HFF-Myc (cell line): ENCODE results near the gene SHROOM4.

Experiments
- DNase-seq: peaks from one replicate; pipeline ENCODE4 v3.0.0-alpha.2; 2011; ENCODE audit warnings: low read depth; ENCODE audit errors: extremely low read depth
- H3K4me3 ChIP-seq: replicated peaks from 2 replicates; pipeline ENCODE4 v1.5.1; 2011; ENCODE audit warnings: low read depth, mild to moderate bottlenecking, control low read depth, low read length
- TF ChIP-seq, protein P1 (sequence below): IDR thresholded peaks from 2 replicates; pipeline ENCODE4 v1.5.1; 2012; ENCODE audit warnings: mild to moderate bottlenecking, low read depth, low read length, control low read depth; ENCODE audit errors: missing control alignments

Gene SHROOM4

DNA sequence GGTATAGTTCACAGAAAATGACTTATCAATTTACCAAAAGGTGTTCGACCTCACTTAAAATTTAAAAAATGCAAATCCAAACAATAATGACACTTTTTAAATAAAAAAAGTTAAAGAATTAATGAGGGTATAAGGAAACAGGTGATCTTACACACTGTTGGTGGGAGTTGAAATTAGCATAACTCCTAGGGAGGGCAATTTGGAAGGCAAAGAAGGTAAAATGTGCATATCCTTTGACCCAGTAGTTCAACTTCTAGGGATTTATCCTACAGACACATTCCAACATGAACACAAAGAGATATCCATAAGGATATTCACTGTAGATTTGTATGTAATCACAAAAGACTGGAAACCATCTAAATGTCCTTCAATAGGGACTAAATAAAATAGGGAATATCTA is 199.5 kb downstream of the SHROOM4 start:
- DNase-seq, result no peak
- TF ChIP-seq, protein P1, sequence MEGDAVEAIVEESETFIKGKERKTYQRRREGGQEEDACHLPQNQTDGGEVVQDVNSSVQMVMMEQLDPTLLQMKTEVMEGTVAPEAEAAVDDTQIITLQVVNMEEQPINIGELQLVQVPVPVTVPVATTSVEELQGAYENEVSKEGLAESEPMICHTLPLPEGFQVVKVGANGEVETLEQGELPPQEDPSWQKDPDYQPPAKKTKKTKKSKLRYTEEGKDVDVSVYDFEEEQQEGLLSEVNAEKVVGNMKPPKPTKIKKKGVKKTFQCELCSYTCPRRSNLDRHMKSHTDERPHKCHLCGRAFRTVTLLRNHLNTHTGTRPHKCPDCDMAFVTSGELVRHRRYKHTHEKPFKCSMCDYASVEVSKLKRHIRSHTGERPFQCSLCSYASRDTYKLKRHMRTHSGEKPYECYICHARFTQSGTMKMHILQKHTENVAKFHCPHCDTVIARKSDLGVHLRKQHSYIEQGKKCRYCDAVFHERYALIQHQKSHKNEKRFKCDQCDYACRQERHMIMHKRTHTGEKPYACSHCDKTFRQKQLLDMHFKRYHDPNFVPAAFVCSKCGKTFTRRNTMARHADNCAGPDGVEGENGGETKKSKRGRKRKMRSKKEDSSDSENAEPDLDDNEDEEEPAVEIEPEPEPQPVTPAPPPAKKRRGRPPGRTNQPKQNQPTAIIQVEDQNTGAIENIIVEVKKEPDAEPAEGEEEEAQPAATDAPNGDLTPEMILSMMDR, result no peak
- H3K4me3 ChIP-seq, result no peak overlapping the region

DNA sequence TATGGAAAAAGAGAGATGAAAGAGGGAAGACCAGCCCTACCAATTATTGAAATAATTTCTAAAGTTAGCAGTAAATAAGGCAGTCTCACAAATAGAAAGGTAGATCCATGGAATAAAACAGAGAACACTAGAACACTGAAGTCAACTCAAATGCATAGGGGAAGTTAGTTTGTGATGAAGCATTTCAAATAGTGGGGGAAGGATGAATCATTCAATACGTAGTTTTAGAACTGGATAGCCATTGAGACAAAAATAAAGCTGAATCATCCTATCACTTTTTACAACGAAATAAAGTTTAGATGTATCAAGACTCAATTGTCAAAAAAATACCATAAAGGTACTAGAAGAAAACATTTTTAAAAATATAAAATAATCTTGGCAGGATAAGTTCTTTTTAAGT is 200.1 kb downstream of the SHROOM4 start:
- no peak for DNase-seq
- TF ChIP-seq, protein P1, result no peak
- no peak overlapping the region for H3K4me3 ChIP-seq

DNA sequence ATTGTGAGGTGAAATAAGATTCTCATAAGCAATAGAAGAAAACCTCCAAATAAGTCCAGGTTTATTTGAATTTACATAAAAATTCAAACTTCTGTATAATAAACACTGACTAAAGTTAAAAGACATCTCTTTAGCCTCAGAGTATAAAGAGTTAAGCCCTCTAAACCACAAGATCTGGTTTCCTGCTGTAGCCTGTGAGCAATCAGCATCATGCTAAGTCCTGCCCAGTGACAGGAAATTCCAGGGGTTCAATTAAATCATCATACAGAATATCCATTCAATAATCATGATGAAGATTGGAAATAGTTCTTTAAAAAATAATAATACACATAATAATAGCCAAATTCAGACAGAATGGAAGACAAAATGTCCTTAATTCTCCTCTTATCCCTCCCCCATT is 204.2 kb downstream of the SHROOM4 start:
- no peak for DNase-seq
- H3K4me3 ChIP-seq, result no peak overlapping the region
- TF ChIP-seq, protein P1, result no peak

DNA sequence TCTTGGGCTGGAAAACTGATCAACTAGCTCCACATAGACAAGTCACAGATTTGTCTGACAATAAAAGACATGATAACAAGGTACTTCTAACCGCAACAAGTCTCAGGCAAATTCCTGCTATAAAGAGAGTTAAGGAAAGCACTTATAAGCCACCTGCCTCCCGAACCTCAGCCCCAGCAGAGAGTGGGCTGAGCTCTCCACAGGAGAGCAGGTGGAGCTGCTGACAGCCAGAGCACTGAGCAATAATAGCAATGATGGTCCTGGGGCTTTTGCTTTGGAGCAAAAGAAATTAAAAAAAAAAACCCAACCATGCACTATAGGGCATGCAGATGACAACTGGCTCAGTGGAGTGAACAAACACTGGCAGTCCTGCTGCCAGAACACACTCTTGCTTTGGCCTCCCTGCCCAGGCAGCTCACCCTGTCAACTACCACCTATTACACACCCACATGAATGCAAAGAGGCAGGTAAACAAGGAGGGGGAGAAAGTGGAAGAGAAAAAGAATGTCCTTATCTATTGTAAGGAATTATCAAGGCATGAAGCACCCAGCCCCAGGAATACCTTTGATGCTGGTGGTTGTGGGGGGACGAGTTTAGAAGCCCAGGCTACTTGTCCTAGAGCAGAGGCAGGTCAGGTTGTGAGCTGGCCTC is 207.6 kb downstream of the SHROOM4 start:
- TF ChIP-seq, protein P1, result no peak
- no peak overlapping the region for H3K4me3 ChIP-seq
- no peak for DNase-seq

DNA sequence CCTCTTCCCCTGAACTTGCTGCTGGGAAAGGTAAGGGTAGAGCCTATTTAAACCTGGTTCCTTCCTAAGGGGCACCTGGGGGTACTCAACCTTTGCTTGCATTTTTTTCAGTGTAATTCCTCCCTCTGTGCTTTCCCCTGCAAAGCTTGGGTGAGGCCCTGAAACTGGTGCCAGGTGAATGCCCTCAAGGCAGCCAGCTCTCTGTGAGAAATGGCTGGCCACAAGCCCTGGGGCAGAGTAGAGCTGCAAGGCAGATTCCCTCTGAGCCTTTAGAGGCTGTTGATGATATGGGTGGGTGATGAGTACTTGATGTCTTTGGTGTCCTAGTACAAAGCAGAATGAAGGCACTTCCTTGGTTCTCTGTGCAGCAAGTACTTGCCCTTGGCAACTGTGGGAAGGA is 217.9 kb downstream of the SHROOM4 start:
- no peak overlapping the region for H3K4me3 ChIP-seq
- TF ChIP-seq, protein P1, result no peak
- DNase-seq, result no peak

DNA sequence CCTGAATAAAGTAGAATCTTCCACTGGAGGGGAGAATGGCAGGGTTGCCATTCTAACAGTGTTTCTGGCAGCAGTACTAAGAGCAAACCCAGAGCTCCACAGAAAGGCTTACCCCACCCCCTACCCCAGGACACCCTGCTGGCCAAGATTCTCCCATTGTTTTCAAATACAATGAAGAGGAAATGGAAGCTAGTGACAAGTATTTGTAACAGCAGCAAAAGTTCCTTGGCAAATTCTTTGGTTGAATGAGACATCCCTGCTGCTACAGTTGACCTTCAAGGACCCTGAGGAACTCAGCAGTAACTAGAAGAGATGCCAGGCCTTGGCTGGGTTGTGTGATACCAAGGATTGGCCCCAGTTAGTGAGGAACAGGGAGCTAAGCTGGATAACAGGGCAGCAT is 219.2 kb downstream of the SHROOM4 start:
- DNase-seq, result no peak
- TF ChIP-seq, protein P1, result no peak
- H3K4me3 ChIP-seq, result no peak overlapping the region

DNA sequence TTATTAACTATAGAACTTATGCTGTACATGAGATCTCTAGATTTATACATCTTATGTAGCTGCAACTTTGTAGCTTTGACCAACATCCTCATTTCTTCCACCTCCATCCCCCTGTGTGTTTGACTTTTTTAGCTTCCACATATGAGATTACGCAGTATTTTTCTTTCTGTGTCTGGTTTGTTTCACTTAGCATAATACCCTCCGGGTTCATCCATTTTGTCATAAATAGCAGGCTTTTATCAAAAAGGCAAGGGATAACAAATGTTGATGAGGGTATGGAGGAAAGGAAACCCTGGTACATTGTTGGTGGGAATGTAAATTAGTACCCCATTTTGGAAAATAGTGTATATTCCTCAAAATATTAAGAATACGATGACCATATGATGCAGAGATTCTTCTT is 227.0 kb downstream of the SHROOM4 start:
- DNase-seq, result no peak
- no peak overlapping the region for H3K4me3 ChIP-seq
- TF ChIP-seq, protein P1, result no peak
